SU-DHL-6 (cell line): ENCODE measurements around the gene MEIS1.

ENCODE experiments used
- H2AFZ ChIP-seq: fragments of 200-600 bp; sonication (generic); 2 replicates; pipeline ENCODE4 v1.6.1; 2014; ENCODE audit warnings: low read depth, mild to moderate bottlenecking, moderate library complexity, mixed read lengths, antibody characterized with exemption, low read length; ENCODE audit not compliant: severe bottlenecking
- H3F3A ChIP-seq: fragments of 200-600 bp; shearing (Covaris generic); 2 replicates; pipeline ENCODE4 v1.6.0; 2016; ENCODE audit warnings: antibody characterized with exemption, mild to moderate bottlenecking; ENCODE audit not compliant: insufficient read depth
- H3K27ac ChIP-seq: fragments of 200-600 bp; sonication (generic); 2 replicates; pipeline ENCODE4 v1.5.1; 2016; ENCODE audit warnings: low read depth, mild to moderate bottlenecking, low read length, moderate library complexity, mixed read lengths
- H3K27me3 ChIP-seq: fragments of 200-600 bp; sonication (generic), shearing (Covaris generic); 2 replicates; pipeline ENCODE4 v1.6.0; 2014; ENCODE audit warnings: mild to moderate bottlenecking, low read length
- H3K36me3 ChIP-seq: fragments of 200-600 bp; sonication (generic); 2 replicates; pipeline ENCODE4 v1.6.1; 2014; ENCODE audit warnings: mild to moderate bottlenecking, low read length, mixed read lengths
- H3K4me2 ChIP-seq: fragments of 300-600, 200-600 bp; shearing (Covaris generic), sonication (generic); 2 replicates; pipeline ENCODE4 v1.6.0; 2014; ENCODE audit warnings: low read length, low read depth, mild to moderate bottlenecking; ENCODE audit not compliant: poor library complexity, severe bottlenecking
- H3K4me3 ChIP-seq: fragments of 200-600 bp; sonication (generic); 2 replicates; pipeline ENCODE4 v1.5.1; 2014; ENCODE audit warnings: antibody characterized with exemption, low read length, mild to moderate bottlenecking, mixed read lengths; ENCODE audit not compliant: insufficient read depth, poor library complexity, severe bottlenecking
- H3K79me2 ChIP-seq: fragments of 200-600 bp; sonication (generic); 2 replicates; pipeline ENCODE4 v1.6.1; 2014; ENCODE audit warnings: mild to moderate bottlenecking, low read length, moderate library complexity; ENCODE audit not compliant: insufficient read depth
- H3K9ac ChIP-seq: fragments of 200-600 bp; sonication (generic); 2 replicates; pipeline ENCODE4 v1.7.0; 2014; ENCODE audit warnings: mild to moderate bottlenecking, low read length
- H3K9me2 ChIP-seq: fragments of 200-600 bp; sonication (generic); replicated peaks from 2 replicates; pipeline ENCODE4 v1.6.1; 2014; ENCODE audit warnings: low read length; ENCODE audit not compliant: insufficient read depth
- H3K9me3 ChIP-seq: fragments of 200-600 bp; sonication (generic); 2 replicates; pipeline ENCODE4 v1.6.1; 2014; ENCODE audit warnings: low read length, mixed read lengths; ENCODE audit not compliant: insufficient read depth
- H4K20me1 ChIP-seq: fragments of 200-600 bp; sonication (generic); 2 replicates; pipeline ENCODE4 v1.6.1; 2014; ENCODE audit warnings: low read depth, mild to moderate bottlenecking, antibody characterized with exemption, low read length, moderate library complexity, mixed read lengths
- EZH2phosphoT487 ChIP-seq: fragments of 200-600 bp; sonication (generic), shearing (Covaris generic); conservative IDR thresholded peaks from 2 replicates; pipeline ENCODE4 v1.6.1; 2018; ENCODE audit warnings: mild to moderate bottlenecking, antibody characterized with exemption, low read length, moderate library complexity, mixed read lengths
- TF ChIP-seq, protein P1 (sequence below): fragments of 200-600 bp; sonication (generic); IDR thresholded peaks from one replicate; pipeline ENCODE4 v1.5.1; 2017; ENCODE audit warnings: antibody characterized with exemption, mild to moderate bottlenecking, low read length, moderate library complexity; ENCODE audit not compliant: insufficient read depth, poor library complexity, severe bottlenecking

MEIS1 gene

DNA sequence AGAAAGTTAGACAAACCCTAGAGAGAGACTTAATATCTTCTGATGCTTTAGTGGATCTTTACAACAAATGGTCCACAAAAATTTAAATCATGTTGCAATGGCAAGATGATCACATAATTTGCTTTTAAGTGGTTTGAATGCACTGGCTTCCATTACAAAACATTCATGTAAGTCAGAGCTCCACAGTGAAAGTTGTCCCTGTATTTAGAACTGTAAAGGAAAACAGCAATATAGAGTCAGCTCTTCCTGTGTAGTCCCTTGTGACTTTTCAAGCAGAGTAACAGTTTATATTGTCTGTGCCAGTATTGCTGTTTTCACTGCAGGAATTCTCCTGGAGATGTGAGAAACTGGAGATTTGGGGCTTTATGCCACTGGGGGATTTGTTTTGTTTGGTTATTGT, 77.7 kb downstream of the MEIS1 start:
- no peaks in the 10 kb centered on the region for H3K9me2 ChIP-seq
- no peaks in the 10 kb centered on the region for H3F3A ChIP-seq
- no peaks in the 10 kb centered on the region for H3K36me3 ChIP-seq
- no peaks in the 10 kb centered on the region for H3K9me3 ChIP-seq
- no peaks in the 10 kb centered on the region for H3K27me3 ChIP-seq
- H3K4me3 ChIP-seq, result no peak overlapping the region
- H3K79me2 ChIP-seq, result no peaks in the 10 kb centered on the region
- H3K27ac ChIP-seq, result no peak overlapping the region
- no peak overlapping the region for H3K4me2 ChIP-seq
- no peak overlapping the region for H2AFZ ChIP-seq
- H3K9ac ChIP-seq, result no peak overlapping the region
- no peak for TF ChIP-seq EZH2phosphoT487
- TF ChIP-seq, protein P1, sequence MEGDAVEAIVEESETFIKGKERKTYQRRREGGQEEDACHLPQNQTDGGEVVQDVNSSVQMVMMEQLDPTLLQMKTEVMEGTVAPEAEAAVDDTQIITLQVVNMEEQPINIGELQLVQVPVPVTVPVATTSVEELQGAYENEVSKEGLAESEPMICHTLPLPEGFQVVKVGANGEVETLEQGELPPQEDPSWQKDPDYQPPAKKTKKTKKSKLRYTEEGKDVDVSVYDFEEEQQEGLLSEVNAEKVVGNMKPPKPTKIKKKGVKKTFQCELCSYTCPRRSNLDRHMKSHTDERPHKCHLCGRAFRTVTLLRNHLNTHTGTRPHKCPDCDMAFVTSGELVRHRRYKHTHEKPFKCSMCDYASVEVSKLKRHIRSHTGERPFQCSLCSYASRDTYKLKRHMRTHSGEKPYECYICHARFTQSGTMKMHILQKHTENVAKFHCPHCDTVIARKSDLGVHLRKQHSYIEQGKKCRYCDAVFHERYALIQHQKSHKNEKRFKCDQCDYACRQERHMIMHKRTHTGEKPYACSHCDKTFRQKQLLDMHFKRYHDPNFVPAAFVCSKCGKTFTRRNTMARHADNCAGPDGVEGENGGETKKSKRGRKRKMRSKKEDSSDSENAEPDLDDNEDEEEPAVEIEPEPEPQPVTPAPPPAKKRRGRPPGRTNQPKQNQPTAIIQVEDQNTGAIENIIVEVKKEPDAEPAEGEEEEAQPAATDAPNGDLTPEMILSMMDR, result no peak
- no peaks in the 10 kb centered on the region for H4K20me1 ChIP-seq

DNA sequence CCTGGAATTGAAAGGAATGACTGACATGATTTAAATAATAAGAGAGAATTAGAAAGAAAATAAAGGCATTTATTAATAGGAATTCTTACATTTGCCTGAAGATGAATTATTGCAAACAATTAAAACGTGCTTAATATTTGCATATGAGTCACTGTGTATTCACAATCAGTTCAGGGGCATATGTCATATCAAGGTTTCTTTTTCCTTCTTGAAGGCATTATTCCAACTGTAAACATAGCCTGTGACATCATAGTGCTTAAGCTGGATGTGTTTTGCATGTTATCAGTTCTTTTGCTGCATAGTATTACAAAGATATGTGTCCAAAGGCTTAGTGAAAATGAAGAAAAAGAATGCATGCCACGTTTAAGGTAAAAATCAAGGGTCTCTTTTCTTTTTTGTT, 80.8 kb downstream of the MEIS1 start:
- H3K36me3 ChIP-seq, result no peaks in the 10 kb centered on the region
- no peaks in the 10 kb centered on the region for H4K20me1 ChIP-seq
- H2AFZ ChIP-seq, result no peak overlapping the region
- H3K79me2 ChIP-seq, result no peaks in the 10 kb centered on the region
- no peak overlapping the region for H3K4me2 ChIP-seq
- H3K9ac ChIP-seq, result no peak overlapping the region
- no peak overlapping the region for H3K27ac ChIP-seq
- H3K9me2 ChIP-seq, result no peaks in the 10 kb centered on the region
- no peak overlapping the region for H3K4me3 ChIP-seq
- TF ChIP-seq, protein P1, result no peak
- TF ChIP-seq EZH2phosphoT487, result no peak
- no peaks in the 10 kb centered on the region for H3K27me3 ChIP-seq
- no peaks in the 10 kb centered on the region for H3F3A ChIP-seq
- H3K9me3 ChIP-seq, result no peaks in the 10 kb centered on the region

DNA sequence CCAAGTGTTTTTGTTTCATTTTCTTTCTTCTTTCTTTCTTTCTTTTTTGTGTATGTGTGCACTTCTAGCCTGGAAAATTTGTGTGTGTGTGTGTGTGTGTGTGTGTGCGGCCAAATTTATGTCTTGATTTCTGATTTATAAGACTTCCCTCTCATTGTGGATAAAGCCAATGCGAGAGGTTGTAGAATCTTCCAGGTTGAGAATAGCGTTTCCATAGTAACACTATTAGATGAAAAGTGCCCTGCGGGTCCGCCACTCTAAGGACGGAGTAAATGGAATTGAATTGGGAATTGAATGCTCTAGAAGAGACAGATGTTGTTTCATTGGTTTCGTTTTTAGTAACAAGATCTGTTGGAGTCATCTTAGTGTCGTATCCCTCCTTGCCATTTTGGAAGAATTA, 81.6 kb downstream of the MEIS1 start:
- H3K9me2 ChIP-seq, result no peaks in the 10 kb centered on the region
- H3K4me3 ChIP-seq, result no peak overlapping the region
- no peak overlapping the region for H3K4me2 ChIP-seq
- H4K20me1 ChIP-seq, result no peaks in the 10 kb centered on the region
- TF ChIP-seq, protein P1, result no peak
- no peak for TF ChIP-seq EZH2phosphoT487
- H3K79me2 ChIP-seq, result no peaks in the 10 kb centered on the region
- no peaks in the 10 kb centered on the region for H3K9me3 ChIP-seq
- no peaks in the 10 kb centered on the region for H3F3A ChIP-seq
- no peaks in the 10 kb centered on the region for H3K27me3 ChIP-seq
- H2AFZ ChIP-seq, result no peak overlapping the region
- no peaks in the 10 kb centered on the region for H3K36me3 ChIP-seq
- H3K27ac ChIP-seq, result no peak overlapping the region
- H3K9ac ChIP-seq, result no peak overlapping the region
